HG03060 (cell line): ENCODE measurements around the gene ADD2.

ENCODE experiments used
- ATAC-seq: cut with Tn5 transposase; IDR thresholded peaks from one replicate; pipeline ENCODE4 v1.9.1; 2021; ENCODE audit warnings: low read depth, moderate number of reproducible peaks; ENCODE audit not compliant: unreplicated experiment

The ADD2 gene

DNA sequence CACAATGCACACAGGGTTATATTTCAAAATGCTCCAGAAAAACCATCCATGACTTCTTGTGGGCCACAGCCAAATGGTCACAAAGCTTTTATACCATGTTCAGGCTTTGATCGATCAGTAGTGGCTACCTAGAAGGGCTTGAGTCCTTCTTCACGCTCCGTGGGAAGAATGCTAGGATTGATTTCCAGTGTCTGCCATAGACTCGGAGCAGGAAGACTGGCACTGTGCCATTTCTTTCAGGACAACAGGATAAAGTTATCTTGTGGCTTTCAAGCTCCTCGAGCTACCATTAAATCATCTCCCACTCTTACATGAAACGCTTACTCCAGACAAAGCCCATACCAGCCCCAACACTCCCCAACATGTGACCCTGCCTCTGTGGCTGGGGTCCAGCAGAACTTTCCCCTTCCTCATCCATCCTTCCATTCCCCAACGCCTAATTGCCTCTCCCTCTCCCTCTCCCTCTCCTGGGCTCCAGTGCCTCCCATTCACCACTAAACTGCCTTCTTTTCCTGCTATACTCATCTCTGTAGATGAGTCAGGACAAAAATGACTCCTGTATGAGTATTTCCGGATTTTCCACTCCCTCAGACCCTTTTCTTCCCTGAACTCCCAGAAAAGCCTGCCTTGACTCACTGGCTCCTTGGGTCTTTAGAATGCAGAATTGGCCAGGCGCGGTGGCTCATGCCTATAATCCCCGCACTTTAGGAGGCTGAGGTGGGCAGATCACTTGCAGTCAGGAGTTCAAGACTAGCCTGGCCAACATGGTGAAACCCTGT lies 40.9 kb downstream of the ADD2 start:
- no peak for ATAC-seq

DNA sequence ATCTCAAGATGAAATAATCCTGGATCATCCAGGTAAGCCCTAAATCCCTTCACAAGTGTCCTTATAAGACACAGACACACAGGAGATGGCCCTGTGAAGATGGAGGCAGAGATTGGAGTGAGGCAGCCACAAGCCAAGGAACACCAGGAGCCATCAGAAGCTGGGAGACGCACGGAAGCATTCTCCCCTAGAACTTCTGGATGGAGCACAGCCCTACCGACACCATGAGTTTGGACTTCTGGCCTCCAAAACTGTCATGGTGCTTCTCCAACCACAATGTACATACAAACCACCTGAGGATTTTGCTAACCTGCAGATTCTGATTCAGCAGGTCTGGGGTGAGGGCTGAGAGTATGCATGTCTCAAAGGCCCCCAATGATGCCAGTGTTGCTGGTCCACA lies 42.5 kb downstream of the ADD2 start:
- no peak for ATAC-seq

DNA sequence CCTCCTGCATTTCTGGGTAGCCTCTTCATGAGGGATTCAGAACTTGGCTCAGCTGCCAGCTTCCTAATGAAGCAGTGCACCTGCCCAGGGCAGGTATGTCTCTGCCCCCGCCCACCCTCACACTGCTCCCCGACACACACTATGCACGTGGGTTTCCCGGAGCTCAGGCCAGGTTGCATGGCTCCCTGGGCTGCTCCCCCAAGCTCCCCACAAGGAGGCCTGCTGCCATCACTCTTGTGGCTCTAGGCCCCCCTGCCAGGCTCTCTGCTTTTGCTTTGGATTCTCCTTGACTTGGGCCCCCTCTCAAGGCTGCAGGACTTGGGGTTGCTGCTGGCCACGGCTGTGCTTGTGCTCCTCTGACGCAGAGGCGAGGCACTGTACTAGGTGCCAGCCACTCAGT lies 43.6 kb downstream of the ADD2 start:
- no peak for ATAC-seq

DNA sequence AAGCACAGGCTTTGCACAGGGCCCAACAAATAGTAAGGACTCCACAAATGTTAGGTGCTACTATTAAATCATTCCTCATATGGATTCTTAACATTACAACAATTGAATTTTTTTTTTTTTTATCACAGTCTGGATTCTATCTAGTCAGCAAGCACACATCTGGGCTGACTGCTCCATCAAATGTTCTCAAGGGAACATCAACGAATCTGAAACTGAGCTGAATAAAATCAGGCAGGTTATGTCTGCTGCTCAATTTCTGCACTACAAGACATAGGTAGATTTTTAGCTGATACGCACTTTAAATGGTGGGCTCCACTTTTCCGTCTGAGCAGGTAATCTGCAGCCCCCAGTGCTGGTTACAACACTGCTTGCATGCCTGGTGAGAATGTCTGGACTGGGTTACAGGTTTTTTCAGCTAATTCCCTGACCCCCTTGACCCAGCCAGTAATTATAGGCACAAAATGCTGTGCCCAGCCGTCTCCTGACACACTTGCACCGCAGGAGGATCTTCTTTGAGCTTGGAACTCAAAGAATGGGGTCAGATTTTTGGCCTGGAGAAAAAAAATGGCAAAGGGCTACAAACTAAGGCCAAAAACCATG lies 44.6 kb downstream of the ADD2 start:
- no peak for ATAC-seq

DNA sequence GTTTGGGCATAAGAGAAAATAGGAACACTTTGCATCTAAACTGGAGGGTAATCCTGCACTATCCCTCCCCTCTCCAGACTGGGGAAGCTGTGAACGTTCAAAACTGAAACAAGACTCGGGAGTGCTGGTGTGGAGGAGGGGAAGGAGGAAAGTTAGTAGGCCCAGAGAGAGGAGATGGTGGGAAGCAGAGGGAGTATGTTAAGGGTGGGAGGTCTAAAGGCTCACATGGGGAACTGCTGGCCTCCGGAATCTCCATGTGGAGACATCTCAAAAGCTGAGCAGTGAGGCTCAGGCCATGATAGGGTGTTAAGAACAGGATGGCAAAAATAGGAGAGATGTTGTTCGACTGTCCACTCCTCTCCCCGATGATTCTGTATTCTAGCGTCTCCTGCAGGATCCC lies 47.9 kb downstream of the ADD2 start:
- ATAC-seq, result no peak

DNA sequence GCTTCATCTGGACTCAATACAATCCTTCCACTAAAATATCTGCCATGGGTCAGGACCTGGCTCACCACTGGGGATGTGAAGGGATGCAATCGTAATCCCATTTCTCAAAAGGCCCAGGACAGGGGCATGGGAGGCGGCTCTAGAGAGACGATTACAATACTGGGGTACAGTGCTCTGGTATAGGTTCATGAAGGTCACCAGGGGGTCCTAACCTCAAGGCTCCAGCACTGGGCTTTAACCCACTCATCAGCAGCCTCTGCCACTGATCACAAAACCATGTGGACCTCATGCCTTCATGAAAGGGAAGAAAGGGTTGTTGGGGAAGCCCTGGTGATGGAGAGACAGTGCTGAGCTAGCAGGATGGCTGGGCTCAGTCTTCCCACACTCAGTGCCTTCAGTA lies 48.8 kb downstream of the ADD2 start:
- ATAC-seq, result no peak

DNA sequence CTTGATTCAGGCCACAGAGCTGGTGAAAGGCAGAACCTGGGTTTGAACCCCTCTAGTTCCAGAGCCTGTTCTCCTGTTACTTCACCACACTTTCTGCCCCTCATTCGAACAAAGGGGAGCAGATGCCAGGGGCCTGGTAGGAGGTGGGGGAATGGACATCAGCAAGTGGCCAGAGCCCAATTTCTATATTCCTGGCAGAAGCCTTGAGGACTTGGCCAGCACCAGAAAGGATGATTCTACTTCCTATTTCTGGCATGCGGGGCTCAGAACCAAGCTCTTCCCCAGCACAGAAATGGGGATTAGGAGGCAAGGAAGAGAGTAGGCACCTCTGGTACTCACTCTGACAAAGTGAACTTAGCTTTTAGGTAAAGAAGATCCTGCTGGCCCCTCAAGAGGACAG lies 49.3 kb downstream of the ADD2 start:
- no peak for ATAC-seq

DNA sequence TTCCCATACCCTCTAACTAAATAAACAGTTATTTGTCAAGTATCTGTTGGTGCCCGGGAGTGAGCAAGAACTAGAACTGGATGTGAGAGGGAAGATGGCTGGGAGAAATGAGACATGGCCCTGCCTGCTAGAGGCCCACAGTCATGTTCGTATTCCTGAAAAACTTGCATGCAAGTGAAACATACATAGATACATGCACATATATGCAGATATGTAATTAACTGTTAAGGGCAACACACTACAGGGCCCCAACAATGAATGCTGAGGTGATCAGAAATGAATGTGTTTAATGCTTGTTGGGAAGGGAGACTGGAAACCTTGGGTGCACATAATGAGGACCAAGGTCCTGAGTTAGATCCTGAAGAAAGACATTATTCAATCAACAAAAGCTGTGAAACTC lies 49.8 kb downstream of the ADD2 start:
- no peak for ATAC-seq

DNA sequence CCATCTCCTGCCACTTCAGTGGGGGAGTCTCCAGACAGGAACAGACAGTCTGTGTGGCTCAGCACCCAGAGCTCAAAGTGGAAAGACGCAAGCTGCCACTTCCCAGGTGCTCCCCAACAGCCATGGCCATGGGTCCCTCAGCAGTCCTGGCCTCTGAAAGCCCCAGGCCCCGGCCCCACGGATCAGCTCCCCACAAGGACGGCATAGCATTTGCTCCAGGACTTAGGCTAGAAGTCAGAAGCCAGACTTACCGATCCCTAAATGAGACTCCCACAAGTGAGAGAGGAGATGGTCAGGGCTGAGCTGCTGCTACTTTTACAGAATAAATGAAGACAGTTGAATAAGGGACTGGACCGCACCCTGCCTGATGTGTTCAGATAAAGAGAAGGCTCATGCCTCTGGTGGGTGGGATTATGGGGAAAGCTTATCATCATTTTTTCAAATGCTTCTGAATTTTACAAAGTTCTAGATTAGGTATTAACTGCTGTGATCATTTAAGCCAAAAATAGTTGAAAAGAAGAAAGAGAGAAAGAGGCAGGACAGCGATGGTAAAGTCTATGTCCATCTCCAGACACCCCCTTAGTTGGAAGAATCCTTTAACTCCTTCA lies 50.5 kb downstream of the ADD2 start:
- no peak for ATAC-seq

DNA sequence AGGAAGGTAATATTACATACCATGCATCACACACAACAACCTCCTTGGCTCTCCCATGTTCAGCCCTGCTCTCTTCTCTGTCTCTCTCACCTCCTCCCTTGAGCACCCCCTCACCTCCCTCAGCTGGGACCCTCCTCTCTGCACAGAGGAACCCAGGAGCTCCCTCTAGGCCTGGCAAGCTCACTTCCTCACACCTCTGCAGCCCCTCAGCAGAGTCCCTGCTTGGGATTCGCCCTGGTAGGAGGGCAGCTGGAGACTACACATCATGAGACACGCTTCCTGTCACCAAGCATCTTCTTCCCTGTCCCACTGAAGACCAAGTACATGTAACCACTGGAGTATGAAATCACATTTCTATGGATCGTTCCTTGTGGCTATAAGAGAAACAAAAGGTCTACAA lies 51.0 kb downstream of the ADD2 start:
- ATAC-seq, result no peak

DNA sequence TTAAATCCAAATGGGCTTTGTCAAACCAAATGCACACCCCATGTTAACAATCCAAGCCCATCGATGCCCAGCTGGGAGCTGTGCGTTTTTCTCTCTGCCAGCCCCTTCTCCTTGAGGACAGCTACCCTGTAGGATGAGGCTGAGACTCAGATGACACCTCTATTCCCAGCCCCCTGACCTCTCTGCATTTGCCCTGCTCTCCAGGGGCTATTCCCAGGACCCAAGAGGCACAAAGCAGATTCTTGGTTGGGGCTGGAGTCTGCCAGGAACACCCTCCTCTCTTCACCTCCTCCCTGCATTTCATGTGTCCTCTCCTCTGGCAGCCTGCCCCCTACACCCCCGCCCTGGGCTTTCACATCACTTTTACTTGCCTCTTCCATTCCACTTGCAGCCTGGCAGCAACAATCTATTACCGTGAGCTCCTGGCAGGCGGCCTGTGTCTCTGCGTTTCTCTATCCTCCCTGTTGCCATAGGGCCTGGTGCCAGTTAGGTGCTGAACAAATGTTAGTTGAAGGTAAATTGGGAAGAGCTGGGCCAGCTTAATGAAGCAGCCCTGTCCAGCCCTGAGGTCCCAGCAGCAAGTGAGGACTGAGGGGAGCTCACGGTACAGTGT lies 51.8 kb downstream of the ADD2 start:
- ATAC-seq, result no peak

DNA sequence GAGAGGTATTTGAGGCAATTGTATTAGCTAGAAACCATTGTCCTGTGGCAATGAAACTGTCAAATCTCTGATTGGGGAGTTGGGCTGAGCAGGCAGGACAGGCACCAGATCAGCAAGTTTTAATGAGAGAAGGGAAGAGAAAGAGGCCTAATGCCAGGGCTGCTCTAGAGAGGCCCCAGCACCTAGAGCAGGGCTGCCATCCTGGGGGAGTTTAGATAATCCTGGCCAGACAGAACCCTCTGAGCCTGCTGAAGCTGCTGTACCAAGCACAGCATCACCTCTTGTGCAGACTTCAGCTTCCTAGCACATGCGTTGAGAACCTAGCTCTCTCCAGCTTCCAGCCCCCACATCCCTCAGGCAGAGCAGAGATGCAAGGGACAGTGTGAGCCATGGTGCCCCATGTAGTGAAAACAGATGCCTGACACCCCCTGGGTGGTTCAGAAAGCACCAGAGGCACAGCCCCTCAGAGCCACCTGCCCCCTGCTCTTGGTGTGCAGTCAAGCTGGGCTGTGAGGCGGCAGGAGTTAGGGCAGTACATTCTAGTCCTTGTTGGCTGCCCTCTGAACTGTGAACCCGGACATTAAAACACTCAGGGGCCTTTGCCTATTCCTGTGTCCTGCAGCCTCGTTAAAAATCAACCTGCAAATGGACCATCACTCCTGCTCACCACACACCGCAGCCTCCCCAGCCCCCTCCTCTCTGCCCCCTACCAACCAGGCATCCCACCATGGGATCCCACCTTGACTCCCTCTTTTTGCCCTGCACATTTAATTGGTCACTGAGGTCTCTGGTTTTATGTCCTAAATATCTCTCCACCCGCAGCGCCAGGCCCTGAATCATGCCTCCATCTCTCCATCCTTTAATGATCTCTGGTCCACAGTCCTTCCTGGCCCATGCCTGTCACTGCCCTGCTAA lies 52.7 kb downstream of the ADD2 start:
- no peak for ATAC-seq

DNA sequence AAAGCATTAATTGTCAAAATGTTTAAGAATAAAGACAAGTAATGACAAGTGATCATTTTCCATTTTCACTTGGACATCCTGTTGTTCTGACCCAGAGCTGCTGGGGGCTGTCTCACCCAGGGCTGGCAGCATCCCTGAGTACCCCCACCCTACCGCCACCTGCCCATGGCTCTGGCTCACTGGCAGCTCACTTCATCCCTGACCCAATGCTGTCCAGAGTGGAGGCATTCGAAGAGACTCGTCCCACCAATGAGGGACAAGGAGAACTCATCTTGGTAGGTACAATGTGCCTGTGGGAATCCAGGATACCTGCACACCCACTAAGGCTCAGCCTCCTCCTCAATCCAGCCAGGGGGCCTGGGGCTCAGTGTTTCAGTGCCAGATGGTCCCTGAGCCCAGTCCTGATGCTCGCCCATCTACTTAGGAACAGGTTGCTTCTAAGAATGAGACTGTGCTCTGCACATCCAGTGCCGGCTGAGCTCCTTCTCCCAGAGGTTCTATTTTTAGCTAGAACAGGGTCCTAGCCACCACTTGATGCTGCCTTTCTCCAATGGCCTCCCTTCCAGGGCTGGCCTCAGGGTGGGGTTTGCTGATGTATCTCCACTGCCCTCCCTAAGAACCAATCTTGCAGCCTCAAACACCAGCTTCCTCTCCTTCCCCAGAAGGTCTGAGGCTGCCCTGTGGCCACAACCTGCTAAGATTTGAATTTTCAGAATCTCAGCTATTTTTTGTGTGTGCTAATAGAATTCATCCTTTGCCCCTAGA lies 53.7 kb downstream of the ADD2 start:
- ATAC-seq, result no peak

DNA sequence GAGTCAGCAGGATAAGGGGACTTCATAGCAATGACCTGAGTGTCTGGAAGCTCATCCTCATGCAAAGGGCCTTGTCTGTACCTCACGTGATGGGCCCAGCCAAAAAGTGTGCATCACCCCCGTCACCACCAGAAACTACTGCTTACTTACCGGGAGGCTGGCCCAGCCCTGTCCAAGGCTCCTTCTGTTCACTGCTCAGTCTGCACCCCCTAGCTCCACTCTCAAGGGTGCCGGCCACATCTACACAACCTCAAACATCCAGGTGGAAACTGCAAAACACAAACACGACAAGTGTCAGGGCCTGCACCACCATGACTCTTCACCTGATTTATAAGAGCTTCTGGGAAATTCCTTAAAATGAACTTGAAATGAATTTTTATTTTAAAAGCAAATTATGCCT lies 55.1 kb downstream of the ADD2 start:
- no peak for ATAC-seq

DNA sequence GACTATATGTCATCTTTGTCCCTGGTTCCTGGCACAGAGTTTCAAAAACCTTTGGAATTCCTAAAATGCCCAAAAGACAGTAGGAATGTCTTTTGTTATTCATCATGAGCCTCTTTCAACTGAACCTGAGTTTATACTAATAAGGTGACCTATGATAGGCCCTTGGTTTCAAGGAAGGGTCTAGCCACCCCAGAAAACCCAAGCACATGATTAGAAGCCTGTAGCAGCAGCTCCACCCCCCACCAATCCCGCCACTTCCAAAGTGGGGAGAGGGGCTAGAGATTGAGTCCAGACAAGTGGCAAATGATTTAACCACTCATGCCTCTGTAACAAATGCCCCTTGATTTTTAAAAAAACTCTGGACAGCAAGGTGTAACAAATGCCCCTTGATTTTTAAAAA lies 56.8 kb downstream of the ADD2 start:
- no peak for ATAC-seq

DNA sequence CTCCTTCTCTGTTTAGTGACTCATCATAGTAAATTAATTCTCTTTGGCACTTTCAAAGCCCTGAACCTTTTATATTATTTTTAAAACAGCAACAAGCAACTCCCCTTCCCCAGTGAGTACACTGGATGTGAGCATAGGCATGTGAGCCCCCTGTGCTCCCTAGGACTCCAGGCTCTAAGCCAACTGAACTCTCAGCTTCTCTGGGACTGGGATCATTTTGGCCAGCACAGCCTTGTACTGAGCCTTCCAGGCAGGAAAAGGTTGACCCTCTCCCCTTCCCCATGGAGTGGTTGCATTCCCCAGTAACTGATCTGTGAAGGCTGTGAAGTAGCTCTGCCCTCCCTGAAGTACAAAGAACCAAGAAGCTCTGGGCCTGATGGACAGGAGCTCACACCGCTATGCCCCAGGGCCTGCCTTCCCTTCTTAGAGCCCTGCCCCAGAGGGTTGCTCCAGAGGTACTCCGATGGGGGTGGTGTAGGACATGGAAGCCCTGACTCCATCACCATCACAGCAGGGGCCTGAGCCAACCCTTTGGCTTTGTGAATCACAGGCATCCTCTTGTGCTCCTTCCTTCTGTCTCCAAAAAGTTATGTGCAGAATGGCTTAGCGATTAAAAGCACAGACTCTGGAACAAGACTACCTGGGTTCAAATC lies 57.8 kb downstream of the ADD2 start:
- ATAC-seq, result no peak

DNA sequence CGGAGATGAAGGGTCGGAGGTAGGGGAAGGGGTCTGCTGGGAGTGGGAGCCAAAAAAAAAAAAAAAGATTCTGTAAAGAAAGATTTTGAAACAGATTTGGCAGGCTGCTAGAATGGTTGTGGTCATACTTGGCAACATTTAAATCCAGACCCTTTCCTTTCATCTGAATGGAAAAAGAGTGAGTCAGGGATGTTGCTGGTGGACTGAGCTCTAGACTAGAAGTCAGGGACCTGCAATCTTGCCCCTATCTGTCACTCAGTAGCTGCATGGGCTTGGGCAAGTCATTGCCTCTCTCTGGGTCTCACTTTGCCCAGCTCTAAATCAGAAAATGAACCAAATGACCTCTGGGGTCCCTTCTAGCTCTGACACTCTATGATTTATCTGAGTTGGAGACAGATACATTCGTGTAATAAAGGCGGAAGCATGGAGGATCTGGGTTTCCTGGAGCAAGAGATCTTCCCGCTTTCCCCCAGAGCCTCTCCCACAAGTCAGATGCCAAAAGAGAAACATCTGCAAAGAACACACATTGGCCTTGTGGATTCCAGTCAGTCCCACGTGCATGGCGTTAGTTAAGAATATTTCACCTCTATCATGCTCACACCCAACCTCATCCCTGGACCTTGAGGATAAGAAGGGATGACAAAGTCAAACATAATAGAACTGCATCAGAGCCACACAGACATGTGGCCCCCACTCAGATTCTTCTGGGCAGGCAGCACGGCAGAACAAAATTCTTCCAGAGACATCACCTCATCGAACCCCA lies 58.5 kb downstream of the ADD2 start:
- ATAC-seq, result no peak

DNA sequence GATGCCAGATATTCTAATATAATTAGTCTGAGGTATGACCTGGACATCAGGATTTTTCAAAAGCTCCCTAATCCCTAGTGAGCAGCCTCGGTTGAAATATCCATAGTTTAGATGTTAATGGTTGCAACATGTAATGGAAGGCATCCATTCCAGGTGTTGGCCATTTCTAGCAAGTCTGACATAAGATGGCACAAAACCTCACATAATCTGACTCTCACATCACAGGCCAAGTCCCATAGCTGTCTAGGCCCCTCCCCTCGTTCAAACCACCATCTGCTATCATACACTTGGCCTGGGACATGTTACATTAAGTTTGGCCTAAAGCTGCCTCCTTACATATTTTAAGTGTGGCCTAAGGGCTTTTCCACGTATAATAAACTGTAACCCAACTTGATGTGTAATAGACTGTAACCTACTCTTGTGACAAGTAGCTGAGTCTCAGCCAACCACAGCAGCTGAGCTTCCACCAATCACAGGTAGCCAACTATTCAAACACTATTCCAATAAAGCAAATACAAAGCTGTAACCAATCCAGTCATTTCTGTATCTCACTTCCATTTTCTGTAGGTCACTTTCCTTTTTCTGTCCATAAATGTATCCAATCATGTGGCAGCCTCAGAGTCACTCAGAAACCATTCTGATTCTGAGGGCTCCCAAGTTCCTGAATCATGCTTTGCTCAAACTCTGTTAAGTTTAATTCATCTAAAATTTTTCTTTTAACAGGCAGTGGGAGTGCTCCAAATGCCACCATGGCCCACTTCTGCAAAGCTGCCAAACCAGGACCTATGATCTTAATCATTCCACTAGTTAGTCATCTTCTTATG lies 59.4 kb downstream of the ADD2 start:
- no peak for ATAC-seq
